Liver (tissue), 9 donors: ENCODE data around the gene DSE. TPM values are rescaled to one million over a fixed set of nuclear protein-coding genes. Genes with fewer than 3 reads are reported as not detected.

Source experiments
- DNase-seq: peaks from one replicate; pipeline ENCODE4 v3.0.0-alpha.2; 2017; ENCODE audit warnings: low spot score
- H3K27ac ChIP-seq, 2 donors: one replicate each; pipeline ENCODE4 v1.7.0; 2013; ENCODE audit warnings: inconsistent platforms in 2 of 2, low read length in 2 of 2, control low read depth in 1 of 2, low read depth in 1 of 2, mild to moderate bottlenecking in 1 of 2
- H3K27me3 ChIP-seq, 4 donors: one replicate each; pipeline versions ENCODE4 v1.6.1 to v1.7.0; 2013; ENCODE audit warnings: low read length in 3 of 4, inconsistent platforms in 1 of 4, mild to moderate bottlenecking in 1 of 4, moderate library complexity in 1 of 4; ENCODE audit not compliant: control insufficient read depth in 4 of 4, insufficient read depth in 4 of 4
- H3K36me3 ChIP-seq, 4 donors: one replicate each; pipeline versions ENCODE4 v1.6.1 to v1.7.0; 2013; ENCODE audit warnings: low read length in 3 of 4, mild to moderate bottlenecking in 3 of 4, low read depth in 1 of 4, moderate library complexity in 1 of 4; ENCODE audit not compliant: control insufficient read depth in 4 of 4, insufficient read depth in 3 of 4
- H3K4me1 ChIP-seq, 4 donors: one replicate each; pipeline versions ENCODE4 v1.6.1 to v1.7.0; 2013; ENCODE audit warnings: low read length in 3 of 4, mild to moderate bottlenecking in 3 of 4, moderate library complexity in 1 of 4; ENCODE audit not compliant: control insufficient read depth in 4 of 4, insufficient read depth in 4 of 4
- H3K4me3 ChIP-seq, 3 donors: one replicate each; pipeline versions ENCODE4 v1.6.1 to v1.7.0; 2013; ENCODE audit warnings: low read length in 3 of 3, control low read depth in 1 of 3, low read depth in 1 of 3, mild to moderate bottlenecking in 1 of 3
- H3K9ac ChIP-seq, 2 donors: one replicate each; pipeline ENCODE4 v1.7.0; 2013; ENCODE audit warnings: low read length in 2 of 2, mild to moderate bottlenecking in 2 of 2, moderate library complexity in 2 of 2, control low read depth in 1 of 2, low read depth in 1 of 2
- H3K9me3 ChIP-seq, 4 donors: one replicate each; pipeline versions ENCODE4 v1.6.1 to v1.7.0; 2013; ENCODE audit warnings: low read length in 3 of 4; ENCODE audit not compliant: control insufficient read depth in 4 of 4
- ATF3 ChIP-seq: IDR thresholded peaks from 2 replicates; pipeline ENCODE4 v1.6.1; 2016; ENCODE audit warnings: antibody characterized with exemption
- CTCF ChIP-seq: fragments of 150-350 bp; IDR thresholded peaks from 2 replicates; pipeline ENCODE4 v1.5.1; 2017; ENCODE audit warnings: improper control_type of control experiment, low read depth, low read length; ENCODE audit not compliant: missing input control
- EGR1 ChIP-seq, 2 donors: IDR thresholded peaks; 2 replicates each; pipeline ENCODE4 v1.6.1; 2016 to 2018; ENCODE audit warnings: antibody characterized with exemption in 2 of 2, low read depth in 2 of 2
- FOXA1 ChIP-seq: IDR thresholded peaks from 2 replicates; pipeline ENCODE4 v1.6.1; 2016; ENCODE audit warnings: antibody characterized with exemption
- FOXA2 ChIP-seq: IDR thresholded peaks from 2 replicates; pipeline ENCODE4 v1.6.1; 2016; ENCODE audit warnings: antibody characterized with exemption
- GABPA ChIP-seq, 2 donors: IDR thresholded peaks in 1 of 2; conservative IDR thresholded peaks in 1 of 2; 2 replicates each; pipeline ENCODE4 v1.6.1; 2016; ENCODE audit warnings: antibody characterized with exemption in 2 of 2, mild to moderate bottlenecking in 1 of 2, moderate library complexity in 1 of 2
- HNF4A ChIP-seq, 2 donors: conservative IDR thresholded peaks; 2 replicates each; pipeline ENCODE4 v1.6.1; 2016; ENCODE audit warnings: antibody characterized with exemption in 2 of 2, mild to moderate bottlenecking in 2 of 2
- HNF4G ChIP-seq: IDR thresholded peaks from 2 replicates; pipeline ENCODE4 v1.6.1; 2016; ENCODE audit warnings: antibody characterized with exemption
- JUND ChIP-seq, 2 donors: IDR thresholded peaks; 2 replicates each; pipeline ENCODE4 v1.6.1; 2016; ENCODE audit warnings: antibody characterized with exemption in 2 of 2
- MAX ChIP-seq: IDR thresholded peaks from 2 replicates; pipeline ENCODE4 v1.6.1; 2016; ENCODE audit warnings: antibody characterized with exemption
- RAD21 ChIP-seq, 2 donors: IDR thresholded peaks; 2 replicates each; pipeline ENCODE4 v1.6.1; 2016; ENCODE audit warnings: antibody characterized with exemption in 2 of 2, mild to moderate bottlenecking in 2 of 2
- REST ChIP-seq: IDR thresholded peaks from 2 replicates; pipeline ENCODE4 v1.6.1; 2016; ENCODE audit warnings: antibody characterized with exemption, mild to moderate bottlenecking
- RXRA ChIP-seq, 2 donors: IDR thresholded peaks; 2 replicates each; pipeline ENCODE4 v1.6.1; 2017 to 2018; ENCODE audit warnings: antibody characterized with exemption in 2 of 2, mild to moderate bottlenecking in 1 of 2
- SP1 ChIP-seq: IDR thresholded peaks from 2 replicates; pipeline ENCODE4 v1.6.1; 2018; ENCODE audit warnings: antibody characterized with exemption, mild to moderate bottlenecking
- TAF1 ChIP-seq: conservative IDR thresholded peaks from 2 replicates; pipeline ENCODE4 v1.6.1; 2016; ENCODE audit warnings: antibody characterized with exemption, mild to moderate bottlenecking
- YY1 ChIP-seq: IDR thresholded peaks from 2 replicates; pipeline ENCODE4 v1.6.1; 2016; ENCODE audit warnings: antibody characterized with exemption, mild to moderate bottlenecking
- WGBS: extraction: QIAGEN DNeasy Blood & Tissue Kit; methylation state at CpG from one replicate; pipeline ENCODE4 v1.1.7; 2013; 5-methylcytosine and 5-hydroxymethylcytosine counted together
- polyA plus RNA-seq, 2 donors: library from polyadenylated mRNA; stranded (reverse) in 1 of 2; unstranded in 1 of 2; fragments of 200-250 nt in 1 of 2; fragments of >200 nt in 1 of 2; fragmentation: Nextera tagmentation in 1 of 2; extraction: Ambion mirVana in 1 of 2; gene quantifications; one replicate each; pipeline versions ENCODE4 v1.2.1 to v1.2.3, GENCODE V29; 2013 to 2015
- total RNA-seq, 2 donors: library from RNA; depleted of rRNA; stranded (reverse); fragments of >200 nt; gene quantifications; one replicate each; pipeline ENCODE4 v1.2.3, GENCODE V29; 2014
- donor health status: healthy.
- donor health status: healthy.
- donor health status: healthy.
- donor health status: healthy.
- donor health status: healthy.

Gene DSE
- total and polyA plus RNA-seq, 4 donors = 5.5 to 22.8 (median 9.6) TPM

GRCh38 chr6:116396441-116396840 lies 25.7 kb downstream of the DSE start:
- H3K27ac ChIP-seq = no peak overlapping the region

More at GRCh38 chr6:116396441-116396840, 25.7 kb downstream of the DSE start:
- TF ChIP-seq RXRA (IDR thresholded peaks at IDR 0.05) (no peak), RAD21 (IDR thresholded peaks at IDR 0.05) (no peak), CTCF (no peak), TAF1 (no peak), YY1 (no peak), FOXA1 (no peak), GABPA (IDR thresholded peaks at IDR 0.05 in 1 of 2, conservative IDR thresholded peaks at IDR 0.05 in 1 of 2) (no peak), MAX (no peak), HNF4G (no peak), HNF4A (conservative IDR thresholded peaks at IDR 0.05) (no peak), EGR1 (IDR thresholded peaks at IDR 0.05; ENCODE audit: low read depth in 2 of 2) (no peak), REST (no peak), ATF3 (no peak), FOXA2 (no peak), JUND (IDR thresholded peaks at IDR 0.05) (no peak), SP1 (no peak)
- Histone ChIP-seq H3K9ac (no peak overlapping the region), H3K4me1 (no peaks in the 10 kb centered on the region), H3K4me3 (no peak overlapping the region), H3K9me3 (no peaks in the 10 kb centered on the region), H3K36me3 (no peaks in the 10 kb centered on the region), H3K27me3 (no peaks in the 10 kb centered on the region)
- 91% methylated on average over 5 of the region's 5 CpGs for WGBS
- no peak for DNase-seq
